Mammary microvascular endothelial cell (primary cell): ENCODE data around the gene PKNOX1. TPM values are rescaled to one million over a fixed set of nuclear protein-coding genes. Genes with fewer than 3 reads are reported as not detected.

ENCODE experiments used
- total RNA-seq: library from RNA; depleted of rRNA; stranded (reverse); fragments of >200 nt; gene quantifications from 2 replicates; pipeline ENCODE4 v1.2.3, GENCODE V29; 2015

The PKNOX1 gene
- total RNA-seq: 7.6 and 12.9 TPM in 2 replicates

DNA sequence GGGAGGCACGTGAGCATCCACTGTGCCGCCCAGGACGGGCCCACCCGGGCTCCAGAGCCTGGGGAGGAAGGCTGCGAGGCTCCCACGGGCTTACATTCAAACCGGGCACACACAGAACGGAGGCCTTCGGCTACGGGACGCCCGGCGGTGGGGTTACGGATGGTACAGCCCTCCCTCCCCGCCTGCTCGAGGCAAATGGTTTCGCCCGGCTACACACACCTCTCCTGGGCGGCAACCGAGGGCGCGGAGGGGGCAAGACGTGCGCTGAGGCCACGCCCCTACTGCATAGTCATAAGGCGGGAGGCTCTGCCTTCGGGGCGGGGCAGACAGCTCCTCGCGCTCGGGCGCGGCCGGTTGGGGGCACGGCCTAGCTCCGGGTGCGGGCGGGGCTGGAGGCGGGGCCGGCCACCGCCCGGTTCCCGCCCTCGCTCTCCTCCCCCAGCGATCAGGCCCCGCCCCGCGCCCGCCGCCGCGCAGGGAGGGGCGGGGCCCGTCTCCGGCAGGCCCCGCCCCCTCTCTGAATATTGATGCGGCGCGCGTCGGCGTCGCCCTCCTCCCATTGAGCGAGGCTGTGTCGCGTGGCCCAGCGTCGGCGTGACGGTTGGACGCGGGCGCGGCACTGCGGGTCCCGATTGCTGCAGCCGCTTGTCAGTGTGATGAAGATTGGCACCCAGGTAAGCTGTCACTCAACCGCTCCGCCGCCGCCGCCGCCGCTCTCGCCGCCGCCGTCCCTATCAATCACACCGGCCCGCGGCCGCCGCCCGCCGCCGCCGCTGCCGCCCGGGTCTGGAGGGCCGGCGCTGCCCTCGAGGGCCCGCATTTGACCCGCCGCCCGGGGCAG is at the start of gene PKNOX1:
PKNOX1 (plus strand) TSS at position 572 of the 841 bp plus-strand sequence. CDS start 29,820 bp downstream, outside the sequence.

GRCh38 chr21:42925114-42925926 is 49.0 kb upstream of the PKNOX1 start, which contains the start of gene ERVH48-1:
Gene ERVH48-1, minus strand, starts transcription at chr21:42925630. Its CDS starts 6,624 bp downstream, at chr21:42919006.

GRCh38 chr21:43075170-43076022 is 101.0 kb downstream of the PKNOX1 start, which contains the start of gene CBS:
Gene CBS, minus strand, starts transcription at chr21:43075835. Its CDS starts 3,642 bp downstream, at chr21:43072193.

Other genes starting within 250 kb of the PKNOX1 start
- gene WDR4, start 95.0 kb upstream of the PKNOX1 start, total RNA-seq: 14.5 and 15.5 TPM in 2 replicates
- gene NDUFV3, start 81.3 kb upstream of the PKNOX1 start, total RNA-seq: 28.2 and 33.8 TPM in 2 replicates
- gene ERVH48-1, start 48.9 kb upstream of the PKNOX1 start, total RNA-seq: not detected in 2 replicates
- 9.8 and 13.1 TPM in 2 replicates for gene CBS, start 101.3 kb downstream of the PKNOX1 start, total RNA-seq
- 31.4 and 38.0 TPM in 2 replicates for gene U2AF1, start 133.0 kb downstream of the PKNOX1 start, total RNA-seq
- gene CRYAA, start 194.4 kb downstream of the PKNOX1 start, total RNA-seq: not detected in 2 replicates